Panc1 (cell line): ENCODE results near the gene TOGARAM2.

Source experiments
- CTCF ChIP-seq: fragments of 450-650 bp; IDR thresholded peaks from 2 replicates; pipeline ENCODE4 v1.5.1; 2017; ENCODE audit warnings: mild to moderate bottlenecking
- POLR2AphosphoS5 ChIP-seq: IDR thresholded peaks from 2 replicates; pipeline ENCODE4 v1.6.1; 2012; ENCODE audit warnings: mild to moderate bottlenecking, low read depth, low read length, moderate library complexity
- REST ChIP-seq, 2 experiments: IDR thresholded peaks; 2 replicates each; pipeline ENCODE4 v1.6.1; 2011 to 2012; ENCODE audit warnings: low read depth in 2 of 2, control low read depth in 1 of 2, low read length in 1 of 2, mild to moderate bottlenecking in 1 of 2, moderate library complexity in 1 of 2; ENCODE audit not compliant: insufficient read depth in 1 of 2

GRCh38 chr2:29009270-29009669 is 28.2 kb downstream of the TOGARAM2 start:
- no peak for TF ChIP-seq POLR2AphosphoS5
- TF ChIP-seq REST (IDR thresholded peaks at IDR 0.05; ENCODE audit: insufficient read depth in 1 of 2, low read depth in 2 of 2, low read length in 1 of 2) = no peak
- no peak for TF ChIP-seq CTCF
